ENCODE data around the gene SGSH. TPM values are rescaled to one million over a fixed set of nuclear protein-coding genes. Genes with fewer than 3 reads are reported as not detected.
A peak's percentile ranks its signal among the peaks of the same experiment; 100 is the strongest.
"Not testable (repeated sequence)": the region's sequence is repeated elsewhere in the genome, so short reads cannot be mapped to it uniquely, and the experiment has no call there.

SGSH gene
- 24.1 TPM for polyA plus RNA-seq (2013, experiment 1 of 2; ENCODE audit: insufficient read length)
- polyA plus RNA-seq (2013, experiment 2 of 2; ENCODE audit: insufficient read length), result 30.4 TPM

GRCh38 chr17:80220054-80220735 is at the start of gene SGSH, which contains the start of gene SLC26A11:
SGSH (minus strand) TSS chr17:80220333; CDS start chr17:80220313, 20 bp downstream.
SLC26A11 (plus strand) TSS chr17:80220427; CDS start chr17:80221561, 1,134 bp downstream.
- DNase-seq, result peak; percentile 62

GRCh38 chr17:80269405-80269807 is 49.3 kb upstream of the SGSH start:
- DNase-seq, result no peak

- DNase-seq, result no peak
Observed at GRCh38 chr17:80268427-80268826, 48.3 kb upstream of the SGSH start.

DNA sequence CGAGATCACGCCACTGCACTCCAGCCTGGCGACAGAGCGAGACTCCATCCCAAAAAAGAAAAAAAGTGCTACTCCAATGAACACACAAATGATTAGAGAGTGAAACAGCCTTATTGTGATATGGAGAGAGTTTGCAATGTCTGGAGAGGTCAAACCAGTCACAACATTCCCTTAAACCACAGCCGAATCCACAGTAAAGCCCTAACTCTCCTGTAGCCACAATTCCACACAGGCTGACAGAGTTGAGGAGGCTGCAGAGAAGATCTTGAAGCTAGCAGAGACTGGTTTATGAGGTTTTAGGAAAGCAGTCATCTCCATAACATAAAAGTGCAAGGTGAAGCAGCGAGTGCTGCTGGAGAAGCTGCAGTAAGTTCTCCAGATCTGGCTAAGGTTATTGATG is 47.3 kb upstream of the SGSH start:
- DNase-seq, result no peak

GRCh38 chr17:80265205-80266068 is 45.3 kb upstream of the SGSH start:
- no peak for DNase-seq

DNA sequence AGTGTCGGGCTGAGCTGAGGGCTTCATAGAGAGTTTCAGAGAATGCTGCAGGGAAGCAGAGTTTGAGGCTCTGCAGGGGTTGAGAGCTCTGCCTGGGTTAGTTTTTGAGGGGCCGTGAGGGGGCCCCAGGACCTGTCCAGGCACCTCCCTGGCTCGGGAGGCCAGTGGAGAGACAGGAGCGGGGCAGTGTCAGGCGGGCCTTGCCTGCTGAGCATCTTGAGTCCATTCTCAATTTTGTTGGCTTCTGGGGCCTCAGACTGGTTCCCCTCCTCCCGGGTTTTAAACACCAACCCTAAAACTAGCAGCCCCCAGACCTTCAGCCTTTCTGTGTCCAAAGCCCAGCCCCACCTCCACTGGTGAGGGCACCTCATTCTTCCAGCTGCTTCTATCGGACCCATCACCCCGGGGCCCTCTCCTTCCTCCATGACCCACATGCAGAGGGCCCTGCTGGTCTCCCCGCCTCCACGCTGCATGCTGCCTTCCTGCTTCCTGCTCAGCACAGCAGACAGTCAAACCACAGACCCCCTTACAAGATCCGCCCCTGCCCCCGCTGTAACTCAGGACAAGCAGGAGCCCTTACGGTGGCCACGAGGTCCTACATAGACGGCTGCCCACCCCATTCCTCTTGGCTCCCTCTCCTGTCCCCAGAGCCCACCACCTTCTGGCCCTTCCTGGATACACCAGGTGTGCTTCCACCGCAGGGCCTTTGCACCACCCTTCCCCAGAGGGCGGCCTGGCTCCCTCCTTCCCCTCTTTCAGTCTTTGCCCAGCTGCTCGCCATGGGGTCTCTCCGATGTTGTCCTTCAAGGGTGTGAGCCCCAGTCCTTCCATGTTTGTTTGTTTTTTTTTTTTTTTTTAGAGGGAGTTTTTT is 44.3 kb upstream of the SGSH start:
- DNase-seq, result no peak

- peak; percentile 88 for DNase-seq
Observed at GRCh38 chr17:80263253-80264204, 43.4 kb upstream of the SGSH start.

- DNase-seq, result no peak
Observed at GRCh38 chr17:80262775-80263244, 42.7 kb upstream of the SGSH start.

GRCh38 chr17:80262291-80262690 is 42.2 kb upstream of the SGSH start:
- DNase-seq, result no peak

DNA sequence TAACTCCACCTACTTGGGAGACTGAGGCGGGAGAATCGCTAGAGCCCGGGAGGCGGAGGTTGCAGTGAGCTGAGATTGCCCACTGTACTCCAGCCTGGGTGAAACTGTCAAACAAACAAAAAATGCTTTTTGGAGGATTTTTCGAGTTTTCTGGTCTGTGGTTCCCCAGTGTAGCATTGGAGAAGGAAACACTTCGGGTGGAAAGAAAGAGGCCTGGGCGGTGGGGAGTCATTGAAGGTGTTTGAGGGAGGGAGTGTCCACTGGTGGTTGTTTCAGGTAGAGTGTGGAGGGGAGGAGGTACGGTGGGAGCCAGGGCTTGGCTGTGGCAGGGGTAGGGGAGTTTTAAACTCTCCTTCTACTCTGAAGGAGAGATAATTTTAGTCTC is 41.8 kb upstream of the SGSH start:
- no peak for DNase-seq

GRCh38 chr17:80261159-80261894 is 41.2 kb upstream of the SGSH start:
- peak; percentile 78 for DNase-seq

GRCh38 chr17:80260791-80261158 is 40.6 kb upstream of the SGSH start, which contains the start of gene RNF213:
RNF213 (plus strand) TSS chr17:80260852; CDS start chr17:80263682, 2,830 bp downstream.
- peak; percentile 41 for DNase-seq

- peak; percentile 79 for DNase-seq
Observed at GRCh38 chr17:80260069-80260535, 40.0 kb upstream of the SGSH start.

DNA sequence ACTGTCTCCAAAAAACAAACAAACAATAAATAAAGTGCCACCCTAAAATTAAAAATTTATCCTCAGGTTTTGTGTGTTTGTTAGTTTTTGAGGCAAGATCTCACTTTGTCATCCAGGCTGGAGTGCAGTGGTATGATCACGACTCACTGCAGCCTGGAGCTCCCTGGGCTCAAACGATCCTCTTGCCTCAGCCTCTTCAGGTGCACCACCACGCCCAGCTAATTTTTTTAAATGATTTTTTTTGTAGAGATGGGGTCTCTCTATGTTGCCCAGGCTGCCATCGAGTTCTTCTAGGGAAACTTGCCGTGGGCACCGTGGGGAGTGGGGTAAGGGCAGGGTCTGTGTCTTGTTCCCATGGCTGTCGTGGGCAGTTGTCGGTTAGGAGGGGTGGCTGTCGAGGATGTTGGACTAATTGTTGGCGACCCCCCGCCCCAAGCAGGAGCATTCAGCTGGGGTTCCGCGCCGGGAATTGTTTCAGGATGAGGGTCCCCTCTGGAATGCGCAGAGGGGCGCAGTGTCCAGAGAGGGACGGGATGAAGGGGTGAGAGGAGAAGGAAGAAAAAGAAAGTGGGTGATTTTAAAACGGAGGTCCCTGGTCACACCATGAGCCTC is 39.4 kb upstream of the SGSH start:
- DNase-seq, result no peak

DNA sequence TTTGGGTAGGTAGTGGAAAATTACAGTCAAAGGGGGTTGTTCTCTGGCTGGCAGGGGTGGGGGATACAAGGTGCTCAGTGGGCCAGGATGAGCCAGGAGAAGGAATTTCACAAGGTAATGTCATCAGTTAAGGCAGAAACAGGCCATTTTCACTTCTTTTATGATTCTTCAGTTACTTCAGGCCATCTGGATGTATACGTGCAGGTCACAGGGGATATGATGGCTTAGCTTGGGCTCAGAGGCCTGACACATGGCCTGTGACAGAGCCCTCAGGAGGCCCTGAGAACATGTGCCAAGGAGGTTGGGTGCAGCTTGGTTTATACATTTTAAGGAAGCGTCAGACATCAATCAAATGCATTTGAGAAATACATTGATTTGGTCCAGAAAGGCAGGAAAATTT is 38.2 kb upstream of the SGSH start:
- not testable (repeated sequence) for DNase-seq

GRCh38 chr17:80257716-80258213 is 37.6 kb upstream of the SGSH start:
- no peak for DNase-seq

DNA sequence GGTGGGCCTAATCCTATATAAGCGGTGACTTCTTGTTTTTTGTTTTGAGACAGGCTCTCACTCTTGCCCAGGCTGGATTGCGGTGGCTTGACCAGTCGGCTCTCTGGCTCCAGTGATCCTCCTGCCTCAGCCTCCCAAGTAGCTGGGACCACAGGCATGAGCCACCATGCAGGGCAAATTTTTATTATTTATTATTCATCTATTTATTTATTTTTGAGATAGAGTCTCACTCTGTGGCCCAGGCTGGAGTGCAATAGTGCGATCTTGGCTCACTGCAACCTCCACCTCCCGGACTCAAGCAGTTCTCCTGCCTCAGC is 35.9 kb upstream of the SGSH start:
- DNase-seq, result no peak

DNA sequence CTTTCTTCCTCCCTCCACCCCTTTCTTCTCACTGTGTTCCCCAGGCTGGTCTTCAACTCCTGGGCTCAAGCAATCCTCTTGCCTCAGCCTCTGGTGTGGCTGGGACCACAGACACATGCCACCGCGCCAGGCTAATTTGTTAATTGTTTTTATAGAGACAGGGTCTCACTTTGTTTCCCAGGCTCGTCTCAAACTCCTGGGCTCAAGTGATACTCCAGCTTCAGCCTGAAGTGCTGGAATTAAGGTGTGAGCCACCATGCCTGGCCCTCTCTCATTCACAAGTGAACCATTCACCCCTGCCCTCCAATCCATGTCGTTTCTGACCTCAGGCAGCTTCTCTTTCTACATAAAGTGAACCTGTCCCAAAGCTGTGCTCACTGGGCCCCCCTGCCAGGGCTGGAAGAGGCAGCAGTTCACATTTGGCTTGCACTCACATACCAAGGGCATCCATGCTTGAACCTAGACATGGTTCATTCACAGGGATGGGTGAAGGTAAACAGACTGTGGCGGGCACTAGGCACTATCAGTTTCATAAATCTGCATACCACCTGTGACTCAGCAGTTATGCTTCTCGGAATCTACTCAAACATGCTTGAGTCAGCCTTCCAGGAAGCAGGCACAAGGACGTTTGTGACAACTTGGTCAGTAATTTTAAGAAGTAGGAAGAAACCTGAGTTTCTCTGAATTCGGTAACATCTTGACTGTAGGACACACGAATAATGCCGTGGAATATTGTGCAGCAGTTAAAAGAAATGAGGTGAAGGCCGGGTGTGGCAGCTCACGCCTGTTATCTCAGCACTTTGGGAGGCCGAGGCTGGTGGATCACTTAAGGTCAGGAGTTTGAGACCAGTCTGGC is 34.5 kb upstream of the SGSH start:
- peak; percentile 92 for DNase-seq

All from fibroblast of skin of scalp (primary cell).